GM21515 (cell line): ENCODE measurements around the gene EMD.

ENCODE experiments used
- ATAC-seq: cut with Tn5 transposase; IDR thresholded peaks from one replicate; pipeline ENCODE4 v1.9.1; 2021; ENCODE audit not compliant: unreplicated experiment

The EMD gene

GRCh38 chrX:154378799-154379568 lies at the start of gene EMD:
Gene EMD, plus strand, starts transcription at chrX:154379295. Its CDS starts 190 bp downstream, at chrX:154379485.
- peak; percentile 81 for ATAC-seq

- ATAC-seq: no peak
These were observed 46.5 kb upstream of the EMD start for GRCh38 chrX:154332561-154332960.

GRCh38 chrX:154333116-154333515 lies 46.0 kb upstream of the EMD start:
- no peak for ATAC-seq

- no peak for ATAC-seq
These were observed 45.2 kb upstream of the EMD start for GRCh38 chrX:154333837-154334271.

DNA sequence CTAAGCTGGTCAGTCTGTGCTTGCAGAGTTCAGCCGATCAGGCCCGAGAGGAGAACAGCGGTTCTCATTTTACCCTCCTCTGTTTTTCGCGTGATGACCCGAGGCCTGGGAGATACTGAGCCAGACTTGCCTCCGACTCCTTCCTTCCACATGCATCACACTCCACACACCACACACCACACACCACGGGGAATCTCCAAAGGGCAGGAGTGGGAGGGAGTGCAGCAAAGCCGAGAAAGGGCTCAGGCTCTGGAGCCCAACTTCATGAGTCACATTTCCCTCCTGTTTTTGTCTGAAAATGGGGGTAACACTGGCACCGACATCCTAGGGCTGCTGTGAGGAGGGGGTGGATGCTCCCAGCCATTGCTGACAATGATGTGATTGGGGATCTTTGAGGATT lies 44.6 kb upstream of the EMD start:
- ATAC-seq: no peak

DNA sequence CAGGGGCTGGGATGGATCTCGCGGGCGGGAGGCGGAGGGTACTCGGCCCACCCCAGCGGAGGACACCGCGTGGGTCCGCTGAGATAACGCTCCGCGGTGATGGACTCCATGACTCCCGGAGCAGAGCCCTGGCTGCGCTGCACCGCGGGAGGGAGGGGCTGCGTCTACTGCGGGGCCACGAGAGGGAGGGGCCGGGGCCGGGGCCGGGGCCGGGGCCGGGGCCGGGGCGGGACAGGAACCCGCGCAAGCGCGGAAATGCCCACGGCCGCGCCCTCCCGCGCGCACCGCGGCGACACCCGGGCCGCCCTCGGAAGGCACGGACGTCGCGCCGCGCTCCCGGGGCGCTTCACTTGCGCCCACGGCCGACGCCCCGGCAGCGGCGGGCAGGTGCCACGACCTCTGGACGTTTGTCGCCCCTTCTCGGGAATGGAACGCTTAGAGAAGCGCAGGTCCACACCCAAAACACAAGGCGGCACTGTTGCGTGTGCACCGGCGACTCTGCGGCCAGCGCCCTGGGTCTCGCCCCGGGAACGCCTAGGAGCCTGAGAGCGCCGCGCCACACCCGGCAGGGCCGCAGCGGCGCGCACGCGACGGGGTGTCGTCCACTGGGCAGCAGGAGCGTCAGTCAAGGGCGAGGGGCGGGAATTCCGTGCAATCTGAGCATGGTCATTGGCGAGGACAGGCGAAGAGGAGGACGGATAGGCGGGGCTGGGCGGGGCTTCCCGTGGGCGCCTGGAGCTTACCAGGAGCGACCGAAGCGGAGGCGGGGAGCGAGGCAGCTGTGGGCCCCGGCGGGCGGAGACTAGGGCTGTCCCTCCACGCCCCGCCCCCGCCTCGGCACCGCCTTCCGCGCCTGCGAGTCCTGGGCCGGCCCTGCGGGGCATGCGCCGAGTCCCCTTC lies 37.4 kb upstream of the EMD start:
- ATAC-seq: peak; percentile 73

DNA sequence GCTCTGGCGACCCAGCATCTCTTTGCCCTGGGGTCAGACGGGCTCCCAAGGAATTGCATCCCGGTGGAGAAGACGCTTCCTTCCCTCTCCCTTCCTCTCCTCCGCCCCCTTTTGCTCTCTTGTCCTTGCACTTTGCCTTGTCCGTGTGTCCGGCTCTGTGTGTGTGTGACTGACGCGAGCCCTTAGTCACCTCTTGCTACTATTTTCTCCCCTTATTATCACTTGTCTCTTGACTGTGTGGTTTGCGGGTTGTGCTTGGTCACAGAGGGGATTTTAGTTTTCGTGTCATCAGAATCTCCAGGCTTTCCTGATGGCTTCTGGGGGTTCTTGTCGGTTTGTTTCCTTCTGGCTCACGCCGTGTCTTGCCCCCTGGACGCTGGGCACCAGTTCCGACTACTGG lies 36.0 kb upstream of the EMD start:
- ATAC-seq: peak; percentile 8

DNA sequence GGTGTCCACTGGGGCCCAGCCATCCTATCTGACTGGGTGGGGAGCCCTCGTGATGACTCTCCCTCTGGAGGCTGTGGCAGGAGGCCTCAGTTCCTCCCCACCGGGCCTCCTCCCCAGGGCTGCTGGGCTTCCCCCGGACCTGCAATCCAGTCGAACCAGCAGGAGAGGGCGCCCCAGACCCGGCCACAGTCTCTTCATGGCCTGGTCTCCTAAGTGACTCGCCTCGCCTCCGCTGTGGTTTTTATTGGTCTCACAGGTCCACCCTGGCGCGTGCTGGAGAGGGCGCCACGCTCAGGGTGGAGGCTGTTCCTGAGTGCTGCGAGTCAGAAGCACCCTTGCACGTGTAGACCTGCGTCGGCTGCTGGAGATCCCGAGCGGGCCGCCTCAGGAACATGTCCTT lies 35.5 kb upstream of the EMD start:
- peak; percentile 36 for ATAC-seq

GRCh38 chrX:154348114-154348531 lies 31.0 kb upstream of the EMD start:
- no peak for ATAC-seq

GRCh38 chrX:154348646-154349358 lies 30.3 kb upstream of the EMD start:
- no peak for ATAC-seq

DNA sequence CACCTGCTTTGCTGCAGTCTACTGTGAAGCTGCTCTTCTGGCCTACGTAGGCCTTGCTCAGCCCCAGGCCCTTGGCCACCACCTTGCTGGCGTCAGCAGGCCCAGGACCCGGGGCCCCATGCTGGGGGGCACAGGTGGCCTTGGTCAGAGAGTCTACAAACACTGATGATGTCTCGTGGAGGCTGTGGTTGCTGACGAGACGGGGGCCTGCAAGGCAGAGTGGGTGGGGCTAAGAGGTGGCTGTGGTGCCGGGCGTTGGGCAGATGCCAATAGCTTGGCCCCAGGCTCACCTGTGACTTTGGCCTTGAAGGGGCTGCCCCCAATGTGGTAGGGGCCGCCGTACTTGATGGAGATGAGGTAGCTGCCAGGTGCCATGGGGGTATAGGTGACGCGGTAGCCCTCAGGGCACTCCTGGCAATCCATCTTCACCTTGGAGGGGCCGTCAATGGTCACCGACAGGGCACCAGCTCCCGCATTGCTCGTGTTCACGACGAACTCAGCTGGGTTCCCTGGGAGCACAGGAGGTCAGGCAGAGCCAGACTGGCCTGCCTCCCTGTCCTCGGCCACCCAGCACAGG lies 29.6 kb upstream of the EMD start:
- ATAC-seq: no peak

- no peak for ATAC-seq
These were observed 29.1 kb upstream of the EMD start for GRCh38 chrX:154349979-154350378.

DNA sequence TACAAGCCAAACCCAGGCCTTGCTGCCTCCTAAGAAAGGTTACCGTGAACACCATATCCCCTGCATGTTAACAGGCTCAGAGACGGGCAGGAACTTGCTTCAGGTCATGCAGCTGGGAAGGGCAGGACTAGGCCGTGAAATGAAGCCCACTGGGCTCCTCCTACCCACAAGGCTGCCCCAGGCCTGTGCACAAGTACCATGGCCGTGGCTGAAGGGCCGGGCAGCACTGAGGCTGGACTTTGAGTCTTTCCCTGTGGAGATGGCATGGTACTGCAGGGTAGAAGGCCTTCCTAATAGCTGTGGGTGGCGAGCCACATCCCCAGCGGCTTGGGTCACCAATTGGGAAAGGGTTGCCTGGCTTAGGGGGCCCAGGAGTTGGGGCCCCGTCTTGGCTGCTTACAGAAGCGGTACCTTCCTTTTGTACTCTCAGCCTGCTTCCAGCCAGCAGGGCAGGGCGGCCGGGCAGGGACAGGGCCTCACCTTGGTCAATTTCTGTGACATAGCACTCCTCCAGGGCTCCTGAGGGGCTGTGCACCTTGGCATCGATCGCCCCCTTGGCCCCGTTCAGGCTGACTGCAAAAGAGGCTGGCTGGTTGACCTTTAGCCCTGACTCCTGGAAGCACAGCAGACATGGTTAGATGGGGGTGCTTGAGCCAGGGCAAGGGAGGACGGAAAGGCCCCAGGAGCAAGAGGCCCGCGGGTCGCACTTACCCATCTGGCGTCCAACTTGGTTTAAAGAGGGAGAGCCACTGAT lies 28.5 kb upstream of the EMD start:
- ATAC-seq: no peak

DNA sequence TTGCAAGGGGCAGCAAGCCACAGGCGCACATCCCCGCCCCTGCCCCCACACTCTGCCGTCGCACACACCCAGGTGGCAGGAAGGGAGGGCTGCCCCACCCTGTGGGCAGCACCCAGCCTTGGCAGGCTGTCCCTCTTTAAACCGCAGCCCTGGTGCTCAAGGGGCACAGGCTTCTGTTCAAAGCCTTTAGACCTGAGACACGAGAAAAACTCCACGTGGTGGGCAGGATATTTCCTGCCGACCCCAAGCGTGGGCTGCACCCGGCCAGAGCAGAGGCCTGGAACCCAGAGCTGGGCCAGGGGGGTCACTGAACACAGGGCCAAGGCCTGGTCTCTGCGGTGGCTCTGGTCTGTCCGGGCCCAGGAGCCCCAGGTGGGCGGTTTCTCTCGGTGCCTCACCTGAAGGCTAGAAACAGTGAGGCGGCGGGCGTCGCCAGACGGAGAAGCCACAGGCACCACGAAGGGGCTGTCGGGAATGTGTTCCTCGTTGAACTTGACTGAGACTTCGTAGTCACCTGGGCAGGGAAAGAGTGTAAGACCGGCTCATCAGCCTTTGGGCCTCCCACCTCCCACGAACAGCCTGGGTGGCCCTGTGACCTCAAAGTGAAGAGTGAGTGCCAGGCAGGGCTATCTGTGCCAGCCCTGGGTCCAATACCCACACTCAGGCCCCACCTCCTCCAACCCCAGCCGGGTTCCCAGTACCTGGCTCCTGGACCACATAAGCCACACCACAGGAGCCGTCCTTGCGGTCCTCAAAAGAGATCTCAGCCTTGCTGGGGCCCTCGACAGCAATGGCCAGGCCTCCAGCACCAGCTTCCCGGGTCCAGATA lies 27.7 kb upstream of the EMD start:
- ATAC-seq: no peak

- no peak for ATAC-seq
These were observed 27.1 kb upstream of the EMD start for GRCh38 chrX:154352012-154352401.

DNA sequence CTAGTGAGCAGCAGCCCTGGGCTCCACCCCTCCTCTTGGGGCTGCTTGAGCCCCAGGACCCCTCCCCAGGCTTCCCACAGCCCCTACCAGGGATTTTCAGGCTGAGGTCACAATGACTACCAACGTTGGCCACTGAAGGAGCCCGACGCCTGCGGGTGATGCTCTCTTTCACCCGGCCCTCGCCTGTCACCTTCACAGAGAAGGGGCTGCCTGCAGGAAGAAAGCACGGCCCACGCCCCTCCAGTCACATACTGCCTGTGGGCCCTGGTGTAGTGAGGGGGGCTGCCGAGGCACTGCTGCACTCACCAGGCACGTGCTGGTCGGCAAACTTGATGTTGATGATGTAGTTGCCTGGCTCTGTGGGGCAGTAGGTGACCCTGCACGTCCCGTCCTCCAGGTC lies 26.6 kb upstream of the EMD start:
- no peak for ATAC-seq

- no peak for ATAC-seq
These were observed 25.8 kb upstream of the EMD start for GRCh38 chrX:154353172-154353843.

DNA sequence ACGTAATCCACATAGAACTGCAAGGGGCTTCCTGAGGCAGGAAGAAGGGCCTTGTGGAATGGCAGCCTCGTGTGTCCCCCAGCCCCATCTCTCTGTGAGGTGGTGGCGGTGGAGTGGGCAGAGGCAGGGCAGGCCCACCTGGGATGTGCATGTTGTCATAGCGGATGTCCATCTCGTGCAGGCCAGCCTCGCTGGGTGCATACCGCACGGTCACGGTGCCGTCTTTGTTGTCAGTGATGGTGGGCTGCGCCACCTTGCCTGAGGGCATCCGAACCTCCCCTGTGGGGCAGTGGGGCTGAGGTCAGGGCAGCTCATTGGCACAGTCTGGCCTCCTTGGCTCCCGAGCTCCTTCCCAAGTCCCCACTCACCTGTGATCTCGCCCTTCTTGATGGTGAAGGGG lies 25.1 kb upstream of the EMD start:
- ATAC-seq: no peak

GRCh38 chrX:154354516-154354915 lies 24.6 kb upstream of the EMD start:
- no peak for ATAC-seq
